Neutrophil (primary cell): ENCODE results near the gene MDGA2.
"Not testable (repeated sequence)": the region's sequence is repeated elsewhere in the genome, so short reads cannot be mapped to it uniquely, and the experiment has no call there.

Experiments
- H3K27ac ChIP-seq: fragments of 200-600 bp; sonication (generic); 2 replicates; pipeline ENCODE4 v1.5.1; 2016; ENCODE audit warnings: mild to moderate bottlenecking, moderate library complexity
- H3K27me3 ChIP-seq: fragments of 200-600 bp; sonication (generic); 2 replicates; pipeline ENCODE4 v1.6.0; 2016; ENCODE audit warnings: mild to moderate bottlenecking
- H3K36me3 ChIP-seq: fragments of 200-600 bp; sonication (generic); 2 replicates; pipeline ENCODE4 v1.5.1; 2017
- H3K4me1 ChIP-seq, 2 experiments: fragments of 200-600 bp in 1 of 2; sonication (generic) in 1 of 2; 1 replicate in 1 of 2; 2 replicates in 1 of 2; pipeline versions ENCODE4 v1.5.1 to v1.6.1; 2013 to 2016; ENCODE audit warnings: low read depth in 1 of 2, low read length in 1 of 2, mild to moderate bottlenecking in 1 of 2, moderate library complexity in 1 of 2; ENCODE audit not compliant: control insufficient read depth in 1 of 2, insufficient read depth in 1 of 2
- H3K4me3 ChIP-seq, 2 experiments: fragments of 200-600 bp in 1 of 2; sonication (generic) in 1 of 2; 1 replicate in 1 of 2; 2 replicates in 1 of 2; pipeline ENCODE4 v1.5.1; 2013 to 2016; ENCODE audit warnings: low read depth in 1 of 2, low read length in 1 of 2, mild to moderate bottlenecking in 1 of 2, moderate library complexity in 1 of 2
- H3K9me3 ChIP-seq: fragments of 200-600 bp; sonication (generic); 2 replicates; pipeline ENCODE4 v1.5.1; 2016
- CTCF ChIP-seq: fragments of 200-600 bp; sonication (generic); IDR thresholded peaks from 2 replicates; pipeline ENCODE4 v1.5.1; 2016; ENCODE audit warnings: antibody characterized with exemption

The MDGA2 gene

GRCh38 chr14:47259796-47260195 lies 415.6 kb downstream of the MDGA2 start:
- H3K4me3 ChIP-seq, result no peak overlapping the region
- H3K36me3 ChIP-seq, result no peaks in the 10 kb centered on the region
- H3K9me3 ChIP-seq, result no peaks in the 10 kb centered on the region
- TF ChIP-seq CTCF, result no peak
- no peaks in the 10 kb centered on the region for H3K27me3 ChIP-seq
- H3K27ac ChIP-seq, result no peak overlapping the region
- no peaks in the 10 kb centered on the region for H3K4me1 ChIP-seq

DNA sequence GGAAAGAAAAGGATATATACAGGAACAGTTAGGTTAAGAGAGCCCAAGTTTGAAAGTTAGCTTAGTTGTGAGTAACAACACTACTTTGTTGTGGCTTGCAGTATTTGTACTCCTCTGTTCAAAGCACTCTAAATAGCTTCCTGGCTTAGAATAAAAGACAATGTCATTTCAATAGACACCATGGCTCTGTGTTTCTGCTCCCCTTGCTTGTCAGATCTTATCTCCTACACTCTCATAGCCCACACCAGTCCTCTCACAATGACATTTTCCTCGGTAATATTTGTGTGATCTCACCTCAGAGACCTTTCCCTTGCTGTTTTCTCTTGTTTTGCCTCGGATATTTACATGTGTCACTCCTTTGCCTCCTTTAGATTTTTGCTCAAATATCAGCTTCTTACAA lies 418.4 kb downstream of the MDGA2 start:
- H3K27ac ChIP-seq, result no peak overlapping the region
- H3K27me3 ChIP-seq, result no peaks in the 10 kb centered on the region
- H3K4me1 ChIP-seq, result no peaks in the 10 kb centered on the region
- TF ChIP-seq CTCF, result no peak
- H3K4me3 ChIP-seq, result no peak overlapping the region
- H3K36me3 ChIP-seq, result no peaks in the 10 kb centered on the region
- no peaks in the 10 kb centered on the region for H3K9me3 ChIP-seq

GRCh38 chr14:47252802-47253201 lies 422.6 kb downstream of the MDGA2 start:
- Histone ChIP-seq H3K36me3 (no peaks in the 10 kb centered on the region), H3K27ac (no peak overlapping the region), H3K4me3 (no peak overlapping the region), H3K27me3 (no peaks in the 10 kb centered on the region), H3K9me3 (no peaks in the 10 kb centered on the region), H3K4me1 (no peaks in the 10 kb centered on the region)
- TF ChIP-seq CTCF, result no peak

DNA sequence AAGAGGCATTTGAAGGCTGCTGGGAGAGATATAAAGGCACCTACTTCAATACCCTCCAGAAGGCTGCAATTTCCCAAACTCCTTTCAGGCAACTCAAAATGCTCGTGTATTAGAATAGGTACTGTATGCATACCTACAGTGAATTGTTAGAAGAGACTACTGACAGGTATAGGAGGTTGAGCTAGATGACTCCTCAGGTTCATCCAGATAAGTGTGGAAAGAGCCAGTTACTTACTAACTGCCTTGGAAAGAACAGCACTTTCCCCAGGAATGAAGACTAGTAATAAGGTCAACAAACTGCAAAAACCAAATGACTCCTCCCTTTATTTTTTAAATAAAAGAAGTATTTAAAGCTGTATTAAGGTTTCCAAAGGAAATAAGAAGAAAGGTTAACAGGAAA lies 429.0 kb downstream of the MDGA2 start:
- H3K4me3 ChIP-seq, result no peak overlapping the region
- TF ChIP-seq CTCF, result no peak
- no peaks in the 10 kb centered on the region for H3K9me3 ChIP-seq
- no peaks in the 10 kb centered on the region for H3K27me3 ChIP-seq
- H3K36me3 ChIP-seq, result no peaks in the 10 kb centered on the region
- H3K4me1 ChIP-seq, result no peaks in the 10 kb centered on the region
- no peak overlapping the region for H3K27ac ChIP-seq

- not testable (repeated sequence) for H3K27ac ChIP-seq, H3K9me3 ChIP-seq, H3K4me3 ChIP-seq, H3K4me1 ChIP-seq, H3K27me3 ChIP-seq, H3K36me3 ChIP-seq
Measured at GRCh38 chr14:47242579-47242978, 432.8 kb downstream of the MDGA2 start.

- H3K27me3 ChIP-seq, result no peaks in the 10 kb centered on the region
- no peaks in the 10 kb centered on the region for H3K36me3 ChIP-seq
- H3K4me1 ChIP-seq, result no peaks in the 10 kb centered on the region
- H3K4me3 ChIP-seq, result no peak overlapping the region
- H3K9me3 ChIP-seq, result no peaks in the 10 kb centered on the region
- no peak overlapping the region for H3K27ac ChIP-seq
- TF ChIP-seq CTCF, result no peak
Measured at GRCh38 chr14:47240748-47241437, 434.5 kb downstream of the MDGA2 start.
